GM21576 (cell line): ENCODE data around the gene SMPX.

ENCODE experiments used
- ATAC-seq: cut with Tn5 transposase; IDR thresholded peaks from one replicate; pipeline ENCODE4 v1.9.1; 2021; ENCODE audit warnings: mild to moderate bottlenecking, moderate library complexity; ENCODE audit not compliant: unreplicated experiment

SMPX gene

DNA sequence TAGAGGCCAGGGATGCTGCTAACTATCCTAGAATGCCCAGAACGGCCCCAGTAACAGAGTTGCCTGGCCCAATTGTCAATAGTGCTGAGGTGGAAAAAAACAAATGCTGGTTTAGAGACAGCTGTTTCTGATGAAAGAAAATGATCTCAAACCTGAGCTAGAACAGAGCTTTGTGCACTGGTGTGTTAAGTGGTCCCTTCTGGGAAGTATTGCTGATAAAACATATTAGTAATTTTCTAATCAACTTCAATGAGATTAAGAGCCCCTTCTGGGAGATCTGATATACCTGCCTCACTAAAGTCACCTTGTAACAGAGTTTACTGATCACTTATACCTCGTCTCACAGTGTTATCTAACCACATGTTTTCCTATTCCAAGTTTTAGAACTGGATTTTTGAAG lies 42.1 kb downstream of the SMPX start:
- no peak for ATAC-seq

DNA sequence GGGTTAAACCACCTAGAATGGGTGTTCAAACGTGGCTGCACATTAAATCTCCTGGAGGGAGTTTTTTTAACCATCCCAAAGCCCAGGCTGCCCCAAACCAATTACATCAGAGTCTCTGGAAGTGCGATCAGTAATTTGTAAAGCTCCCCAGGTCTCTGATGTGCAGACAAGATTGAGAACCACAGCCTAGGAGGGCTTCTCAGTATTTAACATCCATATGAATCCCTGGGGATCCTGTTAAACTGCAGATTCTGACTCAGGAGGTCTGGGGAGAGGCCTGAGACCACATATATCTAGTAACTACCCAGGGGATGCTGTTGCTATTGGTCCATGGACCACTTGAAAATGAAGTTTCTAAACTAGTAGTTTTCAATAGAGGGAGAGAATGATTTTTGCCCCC lies 42.6 kb downstream of the SMPX start:
- ATAC-seq = no peak

DNA sequence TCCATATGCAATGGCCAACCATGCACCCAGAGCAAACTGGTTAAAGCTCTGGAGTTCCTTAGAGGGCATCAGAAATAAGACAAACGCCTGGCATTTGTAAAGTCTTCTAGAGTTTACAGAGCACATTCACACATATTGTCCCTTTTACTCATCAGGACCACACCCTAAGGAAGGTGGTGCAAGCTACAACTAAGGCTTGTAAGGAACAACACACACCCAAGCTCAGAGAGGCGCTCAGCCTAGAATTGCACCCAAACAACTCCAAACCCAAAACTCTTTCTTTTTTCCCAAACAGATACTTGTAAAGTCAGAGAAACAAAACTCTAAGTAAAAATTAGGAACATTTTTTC lies 46.1 kb downstream of the SMPX start:
- ATAC-seq = no peak

DNA sequence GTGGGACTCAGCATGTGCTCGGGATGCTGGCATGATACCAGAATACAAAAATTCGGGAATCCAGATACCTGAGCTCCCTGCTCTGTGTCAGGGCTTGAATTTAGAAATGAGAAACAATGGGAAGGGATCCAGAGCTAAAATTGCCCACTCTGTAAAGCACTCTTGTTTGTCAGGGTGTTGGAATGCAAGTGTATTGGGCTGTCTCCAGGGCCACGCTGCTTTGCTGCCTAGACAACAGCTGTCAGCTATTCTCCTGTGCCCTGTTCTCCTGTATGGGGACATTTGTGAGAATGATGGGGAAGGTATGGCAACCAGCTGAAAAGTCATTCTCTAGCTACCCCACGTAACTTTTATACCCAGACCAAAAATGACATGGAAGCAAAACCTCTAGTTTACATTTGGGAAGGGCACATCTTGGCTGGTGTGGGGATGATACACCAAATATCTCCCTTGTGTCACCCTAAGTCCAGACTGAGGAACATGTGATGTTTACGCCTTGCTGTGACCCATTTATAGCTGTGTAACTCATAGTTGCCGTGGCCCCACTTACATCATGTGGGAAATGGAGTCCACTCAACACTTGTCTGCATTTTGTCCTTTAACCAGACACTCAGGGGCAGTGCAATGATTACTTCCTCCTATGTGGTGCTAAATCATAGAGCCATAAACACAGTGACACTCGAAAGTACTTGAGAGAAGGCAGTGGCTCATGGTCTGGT lies 46.6 kb downstream of the SMPX start:
- ATAC-seq = no peak

DNA sequence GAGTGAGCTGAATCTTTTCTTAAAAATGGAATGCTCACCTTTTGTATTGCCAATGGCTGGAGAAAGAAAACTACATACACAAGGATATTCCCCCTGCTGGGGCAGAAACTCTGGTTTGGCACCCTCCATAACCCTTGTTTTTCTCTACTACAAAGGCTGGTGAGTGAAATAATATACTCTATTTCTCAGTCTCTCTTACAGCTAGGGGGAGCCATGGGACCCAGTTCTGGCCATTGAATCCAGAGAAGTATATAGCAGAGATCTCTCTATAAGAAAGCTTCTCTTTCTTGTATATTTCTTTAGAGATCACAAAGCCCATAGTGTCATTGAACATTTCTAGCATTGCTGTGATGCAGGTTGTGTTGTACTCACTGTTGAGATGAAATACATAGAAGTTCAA lies 49.8 kb downstream of the SMPX start:
- no peak for ATAC-seq

DNA sequence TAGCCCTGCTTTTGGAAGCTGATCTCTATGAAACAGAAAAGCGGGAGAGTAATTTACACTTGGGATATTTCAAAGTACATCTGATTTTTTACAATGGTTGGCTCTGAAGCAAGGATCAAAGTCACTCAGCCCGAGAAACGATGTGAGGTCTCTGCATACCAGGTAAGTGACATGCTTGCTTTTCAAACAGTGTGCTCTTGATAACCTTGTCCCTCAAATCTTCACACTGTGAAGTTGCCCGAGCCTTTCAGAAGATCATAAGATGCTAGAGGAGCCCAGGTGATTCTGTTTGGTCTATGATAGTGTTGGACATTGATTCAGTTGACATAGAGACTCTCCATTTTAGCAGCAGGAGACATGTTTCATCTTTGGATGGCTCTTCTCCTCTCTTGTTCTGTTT lies 52.7 kb downstream of the SMPX start:
- no peak for ATAC-seq

DNA sequence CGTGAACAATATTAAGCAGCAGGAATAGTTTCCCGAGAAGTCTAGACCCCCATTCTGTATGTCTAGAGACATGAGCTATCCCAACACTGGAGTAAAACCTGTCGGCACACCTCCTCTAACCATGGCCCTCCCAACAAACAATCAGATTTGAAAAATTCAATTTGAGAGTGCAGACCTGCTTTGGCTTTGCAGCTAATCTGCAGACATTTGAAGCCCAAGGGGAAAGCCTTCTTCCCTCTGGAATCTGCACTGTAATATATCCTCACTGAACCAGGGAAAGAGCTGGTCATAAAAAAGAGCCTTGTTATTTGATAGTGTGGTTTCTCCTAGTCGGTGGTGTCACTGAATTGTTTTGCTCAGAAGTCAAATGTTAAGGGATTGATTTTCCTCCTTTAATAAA lies 55.2 kb downstream of the SMPX start:
- ATAC-seq = no peak

DNA sequence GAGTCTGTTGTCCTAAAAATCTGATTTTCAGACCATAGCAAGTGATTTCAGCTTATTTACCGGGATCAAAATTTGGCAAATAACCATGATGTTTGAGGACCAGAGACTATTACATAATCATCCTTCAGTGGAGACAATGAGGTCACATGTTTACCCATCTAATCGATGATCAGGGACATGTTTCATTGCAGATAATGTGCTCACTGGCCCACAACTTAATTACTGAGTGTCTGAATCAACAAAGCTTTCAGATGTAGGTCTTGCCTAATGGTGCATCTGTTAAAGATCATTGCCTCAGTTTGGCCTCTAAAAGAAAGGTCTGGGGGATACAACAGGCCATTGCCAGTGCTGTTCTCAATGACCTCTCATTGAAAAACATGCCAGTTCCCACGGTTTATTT lies 56.9 kb downstream of the SMPX start:
- ATAC-seq = no peak

DNA sequence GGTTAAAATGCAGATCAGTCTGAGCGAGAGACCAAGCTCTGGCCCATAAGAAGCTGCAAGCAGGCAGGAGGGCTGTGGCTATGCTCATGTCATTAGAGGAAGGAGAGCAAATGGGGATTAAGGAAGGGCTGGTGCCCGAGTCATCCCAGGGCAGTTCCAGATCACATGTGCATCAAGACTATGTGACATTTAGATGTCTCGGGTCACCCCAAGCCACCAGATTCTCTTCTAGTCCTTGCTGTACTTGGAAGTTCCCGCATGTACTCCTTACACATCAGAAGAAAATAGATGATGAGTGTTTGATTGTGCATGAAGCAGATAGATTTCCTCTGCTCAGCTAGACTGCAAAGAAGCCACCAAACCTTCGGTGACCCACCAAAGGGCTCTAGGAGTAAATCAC lies 57.6 kb downstream of the SMPX start:
- ATAC-seq = no peak

DNA sequence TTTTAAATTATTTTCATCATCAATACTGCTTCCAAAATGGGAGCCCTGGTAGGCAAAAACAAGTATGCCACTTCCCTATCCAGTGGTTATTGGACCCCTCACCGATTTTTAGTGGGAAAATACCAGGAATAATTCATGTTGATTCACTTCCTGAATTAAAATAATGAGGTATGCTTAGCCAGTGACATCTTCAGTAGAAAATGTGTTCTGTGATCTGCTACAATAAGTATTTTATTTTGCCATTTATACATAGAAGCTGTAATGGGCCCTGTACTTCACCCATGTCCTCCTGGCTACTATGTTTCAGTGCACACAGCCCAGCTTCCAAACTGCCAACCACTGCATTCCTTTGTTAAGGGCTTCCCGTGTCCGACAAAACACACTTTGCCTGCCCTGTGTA lies 58.8 kb downstream of the SMPX start:
- no peak for ATAC-seq

DNA sequence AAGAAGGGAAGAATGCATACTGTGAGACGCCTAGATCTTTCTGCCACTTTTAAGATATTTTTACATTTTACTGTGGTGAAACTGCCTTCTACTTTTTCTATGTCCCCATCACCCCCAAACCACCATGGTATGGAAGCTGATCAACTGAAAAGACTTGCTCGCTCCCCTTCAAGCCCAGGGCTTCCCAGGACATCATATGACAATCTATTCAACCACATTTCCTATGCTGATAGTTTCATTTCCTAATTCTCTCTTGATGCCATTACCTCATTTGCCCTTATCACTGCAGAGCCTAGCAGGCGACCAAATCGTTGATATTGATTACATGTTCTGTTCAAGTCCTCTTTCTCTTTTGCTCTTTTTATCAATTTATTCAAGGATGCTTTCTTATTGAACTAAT lies 59.6 kb downstream of the SMPX start:
- no peak for ATAC-seq

DNA sequence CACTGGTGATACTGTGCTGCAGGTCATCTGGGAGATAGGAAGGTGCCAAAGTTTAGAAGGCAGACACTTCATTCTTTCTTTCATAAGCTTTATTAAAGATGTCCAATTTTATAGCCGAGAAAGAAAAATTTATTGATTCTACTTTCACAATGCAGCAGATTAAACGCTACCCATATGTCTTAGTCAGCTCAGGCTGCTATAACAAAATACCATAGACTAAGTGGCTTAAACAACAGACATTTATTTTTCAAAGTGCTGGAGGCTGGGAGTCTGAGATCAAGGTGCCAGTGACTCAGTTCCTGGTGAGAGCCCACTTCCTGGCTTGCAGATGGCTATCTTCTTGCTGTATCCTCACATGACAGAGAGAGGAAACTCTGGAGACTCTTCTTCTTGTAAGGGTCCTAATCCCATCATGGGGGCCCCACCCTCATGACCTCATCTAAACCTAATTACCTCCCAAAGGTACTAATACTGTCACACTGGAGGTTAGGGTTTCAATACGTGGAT lies 66.4 kb downstream of the SMPX start:
- ATAC-seq = no peak

DNA sequence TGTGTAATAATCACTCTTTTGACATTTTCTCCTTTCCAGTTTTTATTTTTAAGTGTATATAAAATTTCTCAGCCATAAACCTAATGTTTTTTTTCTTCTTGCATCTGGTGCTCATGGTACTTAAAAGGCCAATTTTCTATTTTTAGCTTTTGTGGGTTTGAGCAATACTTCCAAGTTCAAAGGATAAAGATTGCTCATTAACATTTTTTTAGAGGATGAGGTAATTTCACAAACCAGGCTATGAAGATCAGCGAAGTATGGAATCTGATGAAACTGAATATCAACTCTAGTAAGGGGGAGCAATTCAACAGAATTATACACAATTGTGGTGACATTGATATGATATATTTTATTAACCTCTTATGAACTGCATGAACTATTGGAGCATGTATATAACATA lies 74.0 kb downstream of the SMPX start:
- ATAC-seq = no peak

DNA sequence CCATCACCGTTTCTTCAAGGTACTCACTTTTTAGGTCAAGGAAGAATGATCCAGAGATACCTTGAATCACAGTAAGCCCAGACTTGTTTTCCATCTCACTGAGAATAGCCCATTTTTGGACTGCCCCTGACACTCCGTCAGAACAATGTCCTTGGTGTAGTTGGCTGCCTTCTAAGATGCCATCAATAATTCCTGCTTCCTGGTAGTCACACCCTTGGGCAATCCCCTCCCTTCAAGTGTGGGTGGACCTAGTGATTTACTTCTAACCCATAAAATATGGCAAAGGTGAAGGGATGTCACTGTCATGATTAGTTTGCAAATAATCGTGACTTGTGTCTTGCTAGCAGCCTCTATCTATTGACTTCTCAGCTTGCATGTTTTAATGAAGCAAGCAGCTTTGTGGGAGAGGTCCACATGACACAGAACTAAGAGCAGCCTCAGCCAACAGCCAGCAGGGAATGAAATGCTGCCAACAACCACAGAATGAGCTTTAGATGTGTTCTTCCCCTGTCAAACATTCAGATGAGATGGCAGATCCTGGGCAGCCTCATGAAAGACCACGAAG lies 79.8 kb downstream of the SMPX start:
- ATAC-seq = no peak

DNA sequence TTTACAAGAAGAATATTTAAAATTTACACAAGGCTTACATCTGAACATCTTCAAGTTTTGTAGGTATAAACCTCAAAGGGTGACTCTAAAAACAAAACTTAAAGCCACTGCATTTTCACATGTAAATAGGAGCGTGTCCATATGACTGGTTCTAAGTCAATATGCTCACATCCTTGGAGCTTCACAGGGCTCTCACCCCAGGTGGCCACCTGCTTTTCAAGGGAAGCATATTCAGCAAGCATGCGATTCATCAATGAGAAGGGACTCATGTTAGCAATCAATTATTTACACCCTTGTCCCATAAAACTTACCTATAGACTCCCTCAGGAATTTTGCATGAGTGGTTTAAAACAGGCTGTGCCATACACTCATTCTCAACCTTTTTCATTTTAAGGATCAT lies 82.0 kb downstream of the SMPX start:
- no peak for ATAC-seq

DNA sequence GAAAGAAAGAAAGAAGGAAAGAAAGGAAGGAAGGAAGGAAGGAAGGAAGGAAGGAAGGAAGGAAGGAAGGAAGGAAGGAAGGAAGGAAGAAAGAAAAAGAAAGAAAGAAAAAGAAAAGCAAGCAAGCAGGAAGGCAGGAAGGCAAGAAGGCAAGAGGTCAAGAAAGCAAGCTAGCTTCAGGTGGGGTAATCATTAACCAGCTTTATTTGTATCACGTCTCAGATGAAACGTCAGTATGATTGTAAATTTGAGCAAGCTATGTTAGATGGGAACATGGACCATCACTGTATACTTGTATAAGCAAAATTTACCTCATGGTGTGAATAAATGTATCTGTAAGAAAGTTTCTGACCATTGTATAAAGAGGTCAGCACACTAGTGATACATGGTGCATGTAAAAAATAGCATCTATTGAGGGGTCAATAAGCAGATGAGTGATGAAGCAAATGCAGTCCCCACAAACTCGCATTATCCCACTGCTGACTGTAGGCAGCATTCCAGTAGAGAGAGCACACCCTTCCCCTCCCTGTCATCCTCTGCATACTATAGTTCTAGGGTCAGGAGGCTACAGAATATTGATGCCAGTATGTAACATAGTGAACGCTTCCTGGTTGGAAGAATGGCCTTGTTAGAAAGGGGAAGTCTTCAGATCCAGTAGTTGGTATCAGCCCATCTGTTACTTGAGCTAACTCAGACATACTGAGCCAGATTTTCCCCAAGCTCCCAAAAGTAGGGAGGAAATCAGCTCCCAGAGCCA lies 83.3 kb downstream of the SMPX start:
- ATAC-seq = no peak

DNA sequence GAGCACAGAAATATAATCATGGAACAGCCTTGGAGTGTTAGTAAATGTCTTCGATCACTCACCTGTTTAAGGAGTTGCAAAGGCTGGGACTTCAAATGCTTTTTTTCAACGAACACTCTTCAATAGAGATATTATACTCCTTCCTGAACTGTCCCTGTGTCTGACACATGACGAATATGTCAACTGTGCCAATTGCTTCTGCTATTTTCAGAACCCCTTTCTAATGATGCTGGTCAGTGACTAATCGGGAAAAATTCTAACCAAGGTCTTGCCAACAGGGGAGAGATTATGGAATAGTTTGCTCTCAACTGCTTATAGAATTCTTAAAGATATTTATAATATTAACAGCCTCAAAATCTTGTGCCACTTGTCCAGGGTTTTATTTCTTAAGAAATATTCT lies 91.2 kb downstream of the SMPX start:
- ATAC-seq = no peak

DNA sequence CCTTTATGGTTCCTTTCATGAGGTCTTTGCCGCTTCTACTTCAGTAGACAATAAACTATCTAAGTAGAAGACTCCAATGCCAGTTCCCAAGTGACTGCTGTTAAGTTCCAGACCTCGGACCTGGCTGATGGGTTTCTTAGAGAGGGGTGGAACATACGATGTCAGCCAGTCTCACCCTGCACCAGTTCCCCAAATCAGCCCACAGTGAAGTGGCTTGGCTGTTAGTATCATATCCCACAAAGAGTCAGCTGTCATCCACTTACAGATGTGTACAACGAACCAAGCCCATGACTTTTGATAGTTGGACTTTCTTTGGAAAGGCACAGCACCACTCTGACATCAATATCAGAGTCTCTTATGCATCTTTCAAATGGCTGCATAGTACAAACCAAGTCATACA lies 91.7 kb downstream of the SMPX start:
- no peak for ATAC-seq

DNA sequence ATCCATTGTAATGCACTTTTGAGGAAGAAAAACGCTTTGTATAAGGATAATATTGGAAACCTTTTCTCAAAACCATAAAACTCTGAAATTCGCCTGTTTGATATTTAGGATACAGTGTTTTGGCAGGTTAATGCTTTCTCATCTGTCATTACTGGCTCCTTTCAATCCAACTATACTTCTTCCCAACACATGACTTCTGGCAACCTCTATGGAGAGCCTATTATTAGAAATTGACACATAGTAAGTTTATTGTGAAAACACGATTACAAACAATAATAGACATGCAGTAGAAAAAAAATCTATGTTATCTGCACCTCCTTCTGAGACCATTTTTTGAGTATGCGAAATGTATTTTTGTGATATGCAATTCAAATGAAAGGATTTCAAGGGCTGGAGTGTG lies 95.2 kb downstream of the SMPX start:
- ATAC-seq = no peak

DNA sequence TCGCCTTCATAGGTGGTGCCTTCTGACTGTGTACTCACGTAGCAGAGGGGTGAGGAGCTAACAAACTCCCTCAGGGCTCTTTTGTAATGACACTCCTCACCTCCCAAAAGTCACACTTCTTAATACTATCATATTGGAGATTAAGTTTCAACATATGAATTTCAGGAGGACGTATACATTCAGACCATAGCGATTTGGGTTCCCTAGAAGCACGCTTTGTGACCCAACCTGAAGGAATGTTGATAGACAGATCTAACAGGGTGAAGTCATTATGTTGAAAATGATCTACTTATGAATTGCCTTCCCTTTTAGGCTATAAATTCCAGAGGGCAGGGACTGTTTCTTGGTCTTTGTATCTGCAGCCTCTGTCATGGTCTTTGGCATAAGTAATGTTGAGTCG lies 96.6 kb downstream of the SMPX start:
- no peak for ATAC-seq

DNA sequence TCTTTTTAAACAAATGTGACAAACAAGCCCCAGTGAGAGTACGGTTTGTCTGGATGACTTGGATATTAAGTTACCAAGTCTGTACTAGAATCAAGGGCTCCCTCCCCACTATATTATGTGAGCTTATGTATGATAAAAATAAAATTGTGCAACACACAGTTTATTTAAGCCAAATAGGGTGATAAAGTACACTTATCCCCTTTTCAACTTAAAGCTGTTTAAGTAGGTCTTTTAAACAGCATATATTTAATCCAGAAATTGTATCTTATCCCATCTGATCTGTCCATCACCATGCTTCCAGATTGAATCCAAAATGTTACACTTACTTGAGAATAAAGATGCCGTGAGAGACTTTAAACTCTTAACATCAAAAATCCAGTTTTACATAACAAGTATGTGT lies 97.8 kb downstream of the SMPX start:
- ATAC-seq = no peak

DNA sequence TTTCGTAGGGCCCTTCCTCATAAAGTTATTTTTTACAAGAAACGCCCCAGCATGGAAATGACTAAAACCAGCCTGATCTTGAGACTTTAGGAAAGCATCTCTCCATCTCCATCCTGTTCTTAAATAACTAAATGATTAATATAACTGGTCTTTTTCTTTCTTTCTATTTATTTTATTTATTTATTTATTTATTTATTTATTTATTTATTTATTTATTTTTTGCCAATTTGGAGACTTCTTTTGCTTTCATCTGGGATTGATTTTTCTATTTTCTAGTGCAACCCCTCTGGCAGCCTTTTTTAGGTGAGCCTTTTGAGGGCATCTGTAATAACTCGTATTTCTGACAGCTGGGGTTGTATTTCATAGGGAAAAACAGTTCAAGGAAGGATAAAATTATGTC lies 98.6 kb downstream of the SMPX start:
- ATAC-seq = no peak
